Measurements from ENCODE around the gene TSC22D1.

DNA sequence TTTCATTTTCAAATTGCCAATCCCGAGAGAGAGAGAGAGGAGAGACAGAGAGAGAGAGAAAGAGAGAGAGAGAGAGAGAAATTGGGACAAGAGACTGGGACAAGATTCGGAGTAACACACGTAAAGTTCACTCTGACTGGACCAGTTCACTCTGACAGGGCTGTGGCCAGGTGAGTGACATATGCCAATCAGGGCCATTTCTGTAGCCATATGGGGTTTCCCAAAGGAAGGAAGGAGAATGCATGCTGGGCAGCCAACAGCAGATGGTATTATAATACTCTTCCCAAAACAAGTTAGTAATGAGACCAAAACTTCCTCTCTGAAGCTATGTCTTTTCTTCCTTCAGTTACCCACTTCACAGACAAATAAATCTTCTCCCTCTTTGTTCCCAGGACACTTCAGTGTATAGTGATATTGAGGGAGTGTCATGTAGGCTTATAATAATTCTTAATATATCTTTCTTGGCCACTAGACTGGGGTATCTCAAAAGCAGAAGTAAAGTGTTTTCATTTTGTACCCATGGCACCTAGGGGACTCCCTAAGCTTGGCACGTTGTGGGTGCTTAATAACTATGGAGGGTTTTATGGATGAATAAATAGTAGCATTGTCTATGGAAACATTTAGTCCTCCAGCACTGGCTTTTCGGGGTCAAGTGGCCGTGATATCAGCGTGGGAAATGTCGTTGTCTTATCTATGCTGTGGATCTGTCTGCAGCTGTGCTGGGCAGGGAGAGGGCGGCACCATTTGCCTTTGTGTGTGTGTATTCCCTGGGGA is 150.9 kb downstream of the TSC22D1 start:
- TF ChIP-seq, protein P1, sequence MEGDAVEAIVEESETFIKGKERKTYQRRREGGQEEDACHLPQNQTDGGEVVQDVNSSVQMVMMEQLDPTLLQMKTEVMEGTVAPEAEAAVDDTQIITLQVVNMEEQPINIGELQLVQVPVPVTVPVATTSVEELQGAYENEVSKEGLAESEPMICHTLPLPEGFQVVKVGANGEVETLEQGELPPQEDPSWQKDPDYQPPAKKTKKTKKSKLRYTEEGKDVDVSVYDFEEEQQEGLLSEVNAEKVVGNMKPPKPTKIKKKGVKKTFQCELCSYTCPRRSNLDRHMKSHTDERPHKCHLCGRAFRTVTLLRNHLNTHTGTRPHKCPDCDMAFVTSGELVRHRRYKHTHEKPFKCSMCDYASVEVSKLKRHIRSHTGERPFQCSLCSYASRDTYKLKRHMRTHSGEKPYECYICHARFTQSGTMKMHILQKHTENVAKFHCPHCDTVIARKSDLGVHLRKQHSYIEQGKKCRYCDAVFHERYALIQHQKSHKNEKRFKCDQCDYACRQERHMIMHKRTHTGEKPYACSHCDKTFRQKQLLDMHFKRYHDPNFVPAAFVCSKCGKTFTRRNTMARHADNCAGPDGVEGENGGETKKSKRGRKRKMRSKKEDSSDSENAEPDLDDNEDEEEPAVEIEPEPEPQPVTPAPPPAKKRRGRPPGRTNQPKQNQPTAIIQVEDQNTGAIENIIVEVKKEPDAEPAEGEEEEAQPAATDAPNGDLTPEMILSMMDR (IDR thresholded peaks at IDR 0.05): no peak
- no peak for TF ChIP-seq POLR2A (IDR thresholded peaks at IDR 0.05)
